A172 (cell line): ENCODE data around the gene CDHR2. TPM values are rescaled to one million over a fixed set of nuclear protein-coding genes. Genes with fewer than 3 reads are reported as not detected.
"Not testable (repeated sequence)": the region's sequence is repeated elsewhere in the genome, so short reads cannot be mapped to it uniquely, and the experiment has no call there.

ENCODE experiments used
- DNase-seq: peaks from one replicate; pipeline ENCODE4 v3.0.0-alpha.2; 2015; ENCODE audit warnings: low spot score
- total RNA-seq: library from RNA; depleted of rRNA; stranded (reverse); fragments of >200 nt; shearing (Covaris generic); gene quantifications from 2 replicates; pipeline ENCODE4 v1.2.3, GENCODE V29; 2014

The CDHR2 gene
- total RNA-seq, 1 experiment from 2014 or later, result not detected

DNA sequence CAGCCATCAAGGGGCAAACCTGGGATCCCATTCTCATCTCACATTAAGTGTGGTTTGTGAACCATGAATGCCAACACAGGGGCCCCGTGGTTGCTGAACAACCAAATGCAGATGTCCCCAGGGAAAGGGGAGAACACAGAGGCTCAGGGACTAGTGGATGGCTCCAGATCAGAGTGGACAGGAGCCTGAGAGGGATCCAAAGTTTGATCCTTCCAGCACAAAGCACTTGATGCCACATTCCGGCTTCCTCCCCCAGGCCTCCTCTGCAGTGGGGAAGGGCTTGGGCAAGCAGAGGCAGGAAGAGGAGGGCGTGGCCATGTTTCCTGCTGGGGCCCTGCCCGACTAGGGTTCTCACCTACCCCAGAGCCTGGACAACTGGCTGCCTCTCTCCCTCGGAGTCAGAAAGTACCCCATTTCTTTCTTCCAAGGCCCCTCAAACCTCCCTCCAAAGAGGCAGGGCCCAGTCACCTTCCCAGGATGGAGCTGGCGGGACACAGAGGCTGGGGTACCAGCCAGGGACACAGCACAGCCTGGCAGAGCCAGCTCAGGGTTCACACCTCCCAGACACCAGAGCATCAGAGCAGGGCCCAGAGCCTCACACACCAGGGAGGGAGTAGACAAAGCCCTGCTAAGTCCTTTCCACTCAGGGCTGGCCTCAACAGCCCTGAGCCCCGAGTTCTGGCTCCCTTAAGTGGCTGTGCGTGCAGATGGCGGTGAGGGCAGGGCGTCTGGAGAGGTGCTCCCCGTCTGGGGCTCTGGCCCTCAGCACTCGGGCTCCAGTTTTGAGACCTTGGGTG, 7.6 kb upstream of the CDHR2 start:
- peak; percentile 69 for DNase-seq

DNA sequence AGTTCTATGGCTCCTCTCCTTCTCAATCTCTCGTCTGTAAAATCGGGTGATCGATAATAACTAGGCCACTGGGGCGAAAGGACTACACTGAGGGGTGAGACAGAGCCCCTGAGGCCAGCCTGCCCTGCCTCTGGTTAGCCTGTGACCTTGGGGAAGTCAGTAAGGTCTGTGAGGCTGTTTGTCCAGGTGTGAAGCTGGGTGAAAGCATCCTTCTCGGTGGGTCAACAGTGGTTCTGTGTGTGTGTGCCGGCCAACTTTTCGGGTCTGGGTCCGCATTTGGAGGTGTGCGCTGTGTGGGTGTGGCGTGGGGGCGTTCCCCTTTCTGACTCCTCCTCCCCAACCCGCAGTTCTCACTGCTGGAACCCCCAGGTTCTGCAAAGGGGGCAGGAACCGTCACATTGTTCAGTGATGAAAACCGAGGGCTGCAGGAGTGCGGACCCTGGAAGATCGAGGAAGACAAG, 7.0 kb upstream of the CDHR2 start:
- DNase-seq, result no peak

DNA sequence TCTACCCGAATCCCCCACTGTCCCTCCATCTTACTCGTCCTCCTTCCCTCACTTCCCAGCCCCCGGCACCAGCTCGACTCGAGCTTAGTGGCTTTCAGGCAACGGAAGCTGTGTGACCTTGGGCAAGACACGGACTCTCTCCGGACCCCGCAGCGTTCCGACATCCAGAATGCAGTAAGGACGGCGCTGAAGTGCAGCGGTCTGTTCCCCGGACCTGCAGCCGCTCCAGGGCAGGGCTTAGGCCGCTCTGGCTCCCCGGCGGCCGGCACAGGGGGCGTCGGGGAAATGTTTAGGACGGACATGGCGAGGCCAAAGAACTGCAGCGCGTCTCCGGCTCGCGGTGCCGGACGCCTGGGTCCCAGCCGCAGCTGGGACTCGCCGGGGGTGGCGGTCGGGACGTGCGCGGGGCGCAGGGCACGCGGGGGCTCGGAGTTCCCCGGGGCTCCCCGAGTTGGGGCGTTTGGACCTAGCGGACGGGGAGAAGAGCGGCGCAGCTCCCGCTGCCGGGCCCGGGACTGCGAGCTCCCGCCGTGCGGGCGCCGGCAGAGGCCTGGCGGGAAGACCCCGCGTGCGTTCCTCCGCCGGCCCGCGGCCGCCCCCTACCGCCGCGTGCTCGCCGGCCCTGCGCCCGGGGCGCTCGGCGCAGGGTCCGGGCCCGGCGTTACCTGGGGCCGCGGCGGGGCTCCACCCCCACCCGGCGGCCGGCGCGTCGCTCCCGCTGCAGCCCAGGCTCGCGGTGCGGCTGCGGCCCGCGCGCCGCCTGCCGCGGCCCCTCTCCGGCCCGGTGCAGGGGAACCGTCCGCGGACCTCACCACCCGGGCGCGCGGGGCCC, 6.3 kb upstream of the CDHR2 start:
- no peak for DNase-seq

DNA sequence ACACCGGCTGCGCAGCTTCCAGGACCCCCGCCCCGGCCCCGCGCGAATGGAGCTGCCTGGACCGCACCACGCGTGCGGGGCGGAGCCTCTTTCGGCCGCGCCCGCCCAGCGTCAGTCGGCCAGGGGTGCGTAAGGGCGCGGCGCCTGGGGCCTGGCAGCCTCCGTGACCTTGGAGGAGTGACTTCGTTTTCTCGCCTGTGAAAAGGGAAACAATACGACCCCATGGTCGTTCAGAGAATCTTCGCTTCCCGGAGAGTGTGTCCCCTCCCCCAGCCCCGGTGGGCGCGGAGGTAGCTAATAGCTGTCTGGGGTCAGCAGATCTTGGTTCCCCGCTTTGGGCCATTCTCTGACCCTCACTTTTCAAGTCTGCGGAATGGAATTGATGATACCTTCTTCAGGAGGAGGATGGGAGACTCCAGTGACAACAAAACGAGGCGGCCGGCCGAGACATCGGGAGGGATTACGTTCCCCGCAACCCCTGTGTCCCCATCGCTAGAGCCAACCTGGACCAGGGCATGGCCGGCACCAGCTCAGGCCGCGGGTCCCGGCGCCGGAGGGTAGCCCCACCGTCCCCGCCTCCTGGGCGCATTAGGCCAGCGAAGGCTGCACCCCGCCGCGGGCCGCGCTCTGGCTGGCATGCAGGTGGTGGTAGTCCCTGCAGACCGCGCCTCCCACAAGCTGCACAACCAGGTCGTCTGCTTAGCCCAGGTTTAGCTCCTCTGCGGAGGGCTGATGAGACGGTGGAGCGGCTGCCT, 5.5 kb upstream of the CDHR2 start:
- DNase-seq, result peak; percentile 35

DNA sequence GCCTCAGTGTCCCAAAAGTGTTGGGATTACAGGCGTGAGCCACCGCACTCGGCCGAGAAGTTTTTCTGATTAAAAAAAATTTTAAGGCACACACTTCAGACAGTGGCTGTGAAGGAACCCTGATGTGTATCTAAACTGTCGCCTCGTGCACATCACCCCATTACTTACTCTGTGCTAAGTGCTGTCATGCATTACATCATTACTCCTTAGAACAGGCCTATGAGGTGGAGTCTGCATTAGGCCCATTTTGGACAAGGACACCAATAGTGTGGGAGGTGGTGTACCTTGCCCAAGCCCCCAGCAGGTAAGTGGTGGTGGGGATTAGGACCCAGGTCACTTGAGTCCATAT, 3.8 kb upstream of the CDHR2 start:
- DNase-seq, result no peak

DNA sequence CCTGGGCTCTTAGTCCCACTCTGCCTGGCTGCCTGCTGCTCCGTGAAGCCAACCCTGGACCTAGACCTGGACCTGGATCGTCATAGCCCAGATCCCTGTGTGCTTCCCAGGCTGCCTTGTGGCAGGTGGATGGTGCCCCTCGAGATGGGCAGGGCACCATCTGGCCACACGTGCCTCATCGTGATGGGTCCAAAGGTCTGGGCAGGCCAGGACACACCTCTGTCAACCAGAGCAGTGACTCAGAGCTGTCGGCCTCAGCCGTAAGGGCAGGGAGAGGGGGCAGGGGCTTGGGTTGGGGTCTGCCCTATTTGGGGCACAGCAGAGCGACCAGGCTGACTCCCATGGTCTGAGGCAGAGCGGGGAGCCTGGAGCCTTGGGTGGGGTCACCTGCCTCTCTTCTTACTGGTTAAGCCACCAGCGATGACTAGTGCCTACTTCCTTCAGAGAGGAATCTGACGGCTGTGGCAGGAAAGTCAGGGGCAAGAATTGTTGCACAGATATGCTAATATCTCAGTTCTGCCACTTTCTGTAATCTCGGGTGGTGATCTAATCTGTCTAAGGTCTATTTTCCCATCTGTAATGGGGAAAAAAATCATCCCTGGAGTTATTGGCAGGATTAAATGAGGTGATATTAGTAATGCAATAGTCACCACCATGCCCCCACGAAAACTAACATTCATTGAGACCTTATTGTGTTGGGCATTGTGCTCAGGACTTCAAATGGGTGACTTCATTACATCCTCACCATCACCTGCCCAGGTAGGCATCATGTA, 3.2 kb upstream of the CDHR2 start:
- DNase-seq, result no peak

DNA sequence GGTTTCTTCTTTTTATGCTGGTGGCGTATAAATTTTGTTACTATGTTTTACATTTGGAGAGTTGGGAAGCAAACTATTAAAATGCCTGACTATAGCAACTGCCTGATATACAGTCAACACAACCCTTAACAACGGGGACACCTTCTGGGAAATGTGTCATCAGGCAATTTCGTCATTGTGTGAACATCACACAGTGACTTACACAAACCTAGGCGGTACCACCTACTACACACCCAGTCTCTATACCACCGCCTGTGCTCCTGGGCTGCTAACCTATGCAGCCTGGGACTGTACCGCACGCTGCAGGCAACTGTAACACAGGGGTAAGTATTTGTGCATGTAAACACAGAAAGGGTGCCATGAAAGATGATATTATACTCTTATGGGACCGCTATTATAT, 1.3 kb upstream of the CDHR2 start:
- no peak for DNase-seq

DNA sequence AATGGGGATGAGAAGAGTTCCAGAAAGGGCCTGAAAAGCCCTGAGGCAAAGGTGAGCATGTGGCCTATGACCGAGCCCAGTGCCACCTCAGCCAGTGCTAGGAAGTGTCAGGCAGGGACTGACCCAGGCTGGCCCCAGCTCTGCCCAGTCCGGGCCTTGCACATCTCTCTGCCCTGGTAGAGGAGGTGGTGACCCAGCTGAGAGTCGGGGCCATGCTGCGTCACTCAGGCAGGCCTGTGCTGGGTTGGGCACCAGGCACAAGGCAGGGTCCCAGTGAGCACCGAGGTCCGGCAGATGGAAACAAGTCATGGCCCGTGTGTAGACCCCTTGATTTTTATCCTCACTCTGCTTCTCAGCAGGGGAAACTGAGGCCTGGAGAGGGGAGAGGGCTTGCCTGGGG, 729 bp downstream of the CDHR2 start:
- no peak for DNase-seq

DNA sequence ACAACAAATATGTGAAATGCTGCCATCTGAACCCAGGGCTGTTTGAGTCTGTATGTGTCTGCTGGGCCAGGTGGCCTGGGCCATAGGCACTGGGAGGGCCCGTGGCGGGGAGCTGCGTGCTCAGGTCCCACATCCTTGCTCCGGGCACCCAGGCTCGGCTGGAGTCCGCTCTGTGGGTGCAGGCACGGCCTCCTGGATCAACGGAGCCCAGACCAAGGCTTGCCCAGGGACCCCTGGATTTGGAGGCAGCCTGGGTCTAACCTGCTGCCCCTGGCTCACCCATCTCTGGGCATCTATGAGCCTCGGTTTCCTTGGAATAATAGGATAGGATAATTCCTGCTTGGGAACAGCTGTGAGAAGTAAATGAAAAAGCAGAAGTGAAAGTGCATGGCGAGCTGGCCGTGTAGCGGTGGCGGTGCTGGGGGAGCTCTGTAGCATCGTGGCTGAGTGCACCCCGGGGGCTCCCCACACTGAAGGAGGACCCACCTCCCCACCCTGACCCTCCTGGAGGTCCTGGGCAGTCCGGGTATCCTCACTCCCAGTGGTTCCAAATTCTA, 1.2 kb downstream of the CDHR2 start:
- no peak for DNase-seq

DNA sequence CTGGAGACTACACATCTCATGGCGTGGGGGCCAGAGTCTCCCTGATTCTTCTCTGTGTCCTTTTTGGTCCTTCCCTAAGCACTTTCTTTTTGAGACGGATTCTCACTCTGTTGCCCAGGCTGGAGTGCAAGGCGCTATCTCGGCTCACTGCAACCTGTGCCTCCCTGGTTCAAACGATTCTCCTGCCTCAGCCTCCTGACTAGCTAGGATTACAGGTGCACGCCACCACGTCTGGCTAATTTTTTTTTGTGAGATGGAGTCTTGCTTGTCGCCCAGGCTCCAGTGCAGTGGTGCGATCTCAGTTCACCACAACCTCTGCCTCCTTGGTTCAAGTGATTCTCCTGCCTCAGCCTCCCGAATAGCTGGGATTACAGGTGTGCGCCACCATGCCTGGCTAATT, 1.8 kb downstream of the CDHR2 start:
- not testable (repeated sequence) for DNase-seq

DNA sequence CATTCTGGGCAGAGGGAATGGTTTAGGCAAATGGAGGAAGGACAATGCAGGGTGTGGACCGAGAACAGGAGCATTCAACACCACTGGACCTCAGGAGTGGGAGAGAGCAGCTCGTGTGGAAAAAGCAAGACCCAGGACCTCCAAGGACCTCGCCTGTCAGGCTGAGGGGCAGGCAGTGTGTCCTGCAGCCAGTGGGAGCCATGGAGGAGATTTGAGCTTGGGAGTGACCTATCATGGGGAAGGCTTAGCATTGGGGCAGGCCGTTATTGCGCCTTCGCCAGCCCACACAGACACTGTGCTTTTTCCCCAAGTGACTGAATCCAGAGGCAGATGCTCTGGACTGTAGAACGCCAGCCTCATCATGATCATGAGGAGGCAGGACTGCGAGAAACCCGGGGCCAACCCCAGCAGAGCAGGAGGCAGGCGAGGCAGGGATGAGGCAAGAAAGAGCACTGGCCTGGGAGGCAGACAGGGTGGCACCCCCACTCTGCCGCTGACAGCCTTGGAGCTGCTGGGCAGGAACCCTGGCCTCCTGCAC, 3.3 kb downstream of the CDHR2 start:
- DNase-seq, result no peak

DNA sequence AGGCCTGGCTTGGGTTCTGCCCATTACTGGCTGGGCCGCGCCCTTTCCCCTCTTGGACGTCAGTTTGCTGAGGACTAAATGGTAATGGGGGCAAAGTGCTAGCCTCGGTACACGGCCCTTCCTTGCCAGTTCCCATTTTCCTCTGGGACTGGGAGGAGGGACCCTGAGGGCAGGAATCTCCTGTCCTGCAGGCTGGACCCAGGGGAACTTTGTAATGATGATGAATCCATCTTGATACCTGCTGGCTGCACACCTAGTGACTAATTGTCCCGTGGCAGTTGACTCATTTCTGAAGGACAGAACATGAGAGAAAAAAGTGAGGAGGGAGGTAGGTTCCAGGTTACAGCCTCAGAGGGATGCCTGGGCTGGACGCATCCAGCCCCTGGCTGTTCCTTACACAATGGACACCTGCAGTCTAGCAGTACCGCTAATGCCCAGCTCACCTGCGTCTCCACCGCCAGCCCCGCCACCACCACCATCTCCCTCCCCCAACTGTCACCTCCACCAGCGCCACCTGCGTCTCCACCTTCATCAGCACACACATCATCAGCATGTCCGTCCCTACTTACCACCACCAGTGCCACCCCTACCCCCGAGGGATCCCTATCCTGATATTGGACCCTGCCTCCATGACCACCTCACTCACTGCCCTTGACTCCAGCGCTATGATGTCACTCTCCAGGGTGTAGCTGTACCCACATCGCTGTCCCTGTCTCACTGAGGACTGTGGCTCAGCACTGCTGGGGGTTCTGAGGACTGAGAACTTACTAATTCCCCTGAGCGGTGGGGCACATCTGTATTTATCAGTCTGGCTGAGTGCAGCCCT, 4.3 kb downstream of the CDHR2 start:
- peak; percentile 52 for DNase-seq

DNA sequence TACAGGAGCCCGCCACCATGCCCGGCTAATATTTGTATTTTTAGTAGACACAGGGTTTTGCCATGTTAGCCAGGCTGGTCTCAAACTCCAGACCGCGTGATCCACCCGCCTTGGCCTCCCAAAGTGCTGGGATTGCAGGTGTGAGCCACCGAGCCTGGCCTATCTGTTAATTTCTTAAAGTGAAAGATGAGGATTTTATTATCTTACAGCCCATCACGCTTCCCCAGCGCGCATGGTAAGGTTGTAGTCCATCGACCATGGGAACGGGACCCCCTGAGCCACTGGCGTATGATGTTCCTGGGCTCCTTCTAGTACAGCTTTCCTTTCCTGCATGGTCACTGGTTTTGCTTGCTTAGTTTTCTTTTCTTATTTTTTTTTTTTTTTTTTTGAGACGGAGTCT, 8.7 kb downstream of the CDHR2 start:
- no peak for DNase-seq

DNA sequence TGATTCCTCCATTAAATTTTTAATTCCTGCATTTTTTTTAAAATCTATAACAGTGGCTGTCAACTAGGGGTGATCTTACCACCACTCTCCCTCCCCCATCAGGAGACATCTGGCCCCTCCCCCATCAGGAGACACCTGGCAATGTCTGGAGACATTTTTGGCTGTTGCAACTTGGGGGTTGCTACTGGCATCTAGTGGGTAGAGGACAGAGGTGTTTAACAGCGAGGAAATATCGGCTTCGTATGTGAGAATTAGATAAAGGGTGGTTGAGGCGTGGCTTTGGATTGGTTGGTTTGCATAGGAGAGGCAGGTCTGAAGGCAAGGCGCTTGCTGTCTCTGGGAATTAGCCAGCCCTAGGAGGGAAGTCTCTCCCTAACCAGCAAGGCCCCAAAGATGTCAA, 10.5 kb downstream of the CDHR2 start:
- DNase-seq, result no peak

DNA sequence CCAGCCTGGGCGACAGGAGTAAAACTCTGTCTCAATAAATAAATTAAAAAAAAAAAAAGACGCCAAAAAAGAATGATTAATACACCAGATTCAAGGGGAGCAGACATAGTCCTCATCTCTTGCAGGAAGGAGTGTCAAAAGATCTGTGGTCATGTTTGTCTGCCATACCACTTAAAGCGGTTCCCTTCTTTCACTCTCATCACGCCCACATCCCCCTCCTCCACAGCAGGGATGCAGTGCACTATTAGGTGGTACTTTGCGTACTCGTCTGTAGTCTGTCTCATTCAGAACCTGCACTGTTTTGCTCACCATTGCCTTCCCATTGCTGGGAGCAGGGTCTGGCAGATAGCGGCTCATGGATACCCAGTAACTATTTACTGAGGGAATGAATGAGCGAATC, 11.2 kb downstream of the CDHR2 start:
- no peak for DNase-seq

DNA sequence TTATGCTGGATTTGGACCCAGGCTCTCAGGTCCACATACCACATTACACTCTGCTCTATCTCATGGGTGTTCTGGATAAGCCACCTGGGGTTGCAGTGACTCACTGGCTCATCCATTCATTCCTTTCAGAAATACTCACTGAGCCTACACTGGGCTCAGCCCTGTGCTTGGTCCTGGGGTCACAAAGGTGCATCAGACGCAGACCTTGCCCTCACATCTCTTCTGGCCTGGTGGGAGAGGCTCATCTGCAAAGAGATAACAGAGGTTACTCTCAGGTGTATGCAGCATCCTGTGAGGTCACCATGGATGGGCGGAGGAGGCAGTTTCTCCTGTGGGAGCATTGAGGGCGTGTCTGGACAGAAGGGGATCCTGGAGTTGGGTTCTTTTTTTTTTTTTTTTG, 12.1 kb downstream of the CDHR2 start:
- DNase-seq, result no peak

DNA sequence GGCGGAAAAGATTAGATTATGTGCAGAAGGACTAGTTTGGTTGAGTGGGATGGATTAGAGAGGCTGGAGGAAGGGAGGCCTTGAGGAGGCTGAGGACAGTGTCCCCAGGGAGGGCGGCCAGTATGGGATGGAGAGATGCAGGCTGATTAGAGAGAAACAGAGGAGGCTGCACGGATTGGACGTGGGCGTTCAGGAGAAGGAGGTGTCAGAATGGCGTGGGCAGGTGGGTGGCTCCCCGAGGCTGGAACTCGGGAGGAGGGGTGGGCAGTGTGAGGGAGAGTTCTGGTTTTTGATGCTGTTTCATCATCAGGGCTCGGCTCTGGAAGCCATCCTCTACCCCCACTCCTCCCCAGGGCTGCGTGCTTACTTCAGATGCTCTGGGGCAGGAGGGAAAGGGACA, 13.0 kb downstream of the CDHR2 start:
- DNase-seq, result no peak

DNA sequence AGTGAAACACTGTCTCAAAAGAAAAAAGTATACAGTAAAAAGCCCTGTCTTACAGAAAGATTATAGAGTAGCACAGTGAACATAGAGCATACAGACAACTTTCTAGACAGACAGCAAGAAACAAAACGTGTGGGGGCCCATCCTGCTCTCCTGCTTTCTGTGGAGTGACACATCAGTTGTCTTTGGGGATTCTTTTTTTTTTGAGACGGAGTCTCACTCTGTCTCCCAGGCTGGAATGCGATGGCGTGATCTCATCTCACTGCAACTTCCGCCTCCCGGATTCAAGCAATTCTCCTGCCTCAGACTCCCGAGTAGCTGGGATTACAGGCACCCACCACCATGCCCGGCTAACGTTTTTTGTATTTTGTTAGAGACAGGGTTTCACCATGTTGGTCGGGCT, 14.9 kb downstream of the CDHR2 start:
- no peak for DNase-seq

DNA sequence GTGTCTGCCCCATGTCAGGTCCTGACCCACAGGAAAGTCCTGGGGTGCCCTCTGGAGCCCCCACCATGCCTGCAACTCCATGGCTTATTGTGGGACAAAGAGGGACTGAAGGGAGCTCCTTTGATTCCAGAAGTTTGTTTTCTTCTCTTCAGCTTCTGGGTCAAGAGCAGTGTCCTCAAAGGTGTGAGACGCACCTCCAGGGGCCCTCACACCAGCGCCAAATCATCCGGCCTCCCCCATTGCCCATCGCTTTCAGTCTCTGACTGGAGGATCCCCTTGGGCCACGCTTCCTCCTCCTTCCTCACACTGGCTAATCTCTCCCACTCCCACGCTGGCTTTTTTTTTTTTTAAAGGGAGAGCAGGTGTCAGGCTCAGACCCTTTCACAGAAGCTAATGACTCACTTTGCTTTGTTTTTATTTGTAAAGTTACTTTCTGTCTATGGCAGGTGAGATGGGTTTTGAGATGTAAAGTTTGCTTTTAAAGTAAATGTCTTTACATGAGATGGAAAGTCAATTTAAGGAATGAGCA, 16.7 kb downstream of the CDHR2 start:
- DNase-seq, result no peak

DNA sequence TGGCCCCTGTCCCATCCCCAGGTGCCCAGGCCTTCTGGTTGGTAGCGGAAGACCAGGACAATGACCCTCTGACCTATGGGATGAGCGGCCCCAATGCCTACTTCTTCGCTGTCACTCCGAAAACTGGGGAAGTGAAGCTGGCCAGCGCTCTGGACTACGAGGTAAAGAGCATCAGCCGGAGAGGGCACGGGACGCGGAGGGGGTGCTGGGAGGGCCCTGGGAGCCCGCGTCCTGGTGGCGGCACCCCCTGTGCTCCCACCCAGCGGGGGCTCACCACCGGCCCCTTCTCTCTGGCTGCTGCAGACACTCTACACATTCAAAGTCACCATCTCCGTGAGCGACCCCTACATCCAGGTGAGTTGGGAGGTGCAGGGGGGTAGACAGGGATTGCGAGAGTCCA, 19.5 kb downstream of the CDHR2 start:
- DNase-seq, result no peak
